K562 (cell line): ENCODE results near the gene DBP. TPM values are rescaled to one million over a fixed set of nuclear protein-coding genes. Genes with fewer than 3 reads are reported as not detected.

ENCODE experiments used
- CCNT2 ChIP-seq: IDR thresholded peaks from 2 replicates; pipeline ENCODE4 v1.6.1; 2011; ENCODE audit warnings: borderline replicate concordance, low read depth, mild to moderate bottlenecking, moderate library complexity, mixed read lengths, low read length; ENCODE audit not compliant: insufficient read length; ENCODE audit errors: extremely low read depth
- COPS2 ChIP-seq: fragments of 450-650 bp; conservative IDR thresholded peaks from 2 replicates; pipeline ENCODE4 v1.6.1; 2016; ENCODE audit warnings: mild to moderate bottlenecking, moderate library complexity
- CREM ChIP-seq: IDR thresholded peaks from 2 replicates; pipeline ENCODE4 v1.6.1; 2014; ENCODE audit warnings: antibody characterized with exemption, low read depth
- FOXM1 ChIP-seq, 2 experiments: fragments of 450-650 bp in 1 of 2; sonication (generic) in 1 of 2; formaldehyde crosslinking in 1 of 2; IDR thresholded peaks; 2 replicates each; pipeline versions ENCODE4 v1.6.1 to v1.9.0; 2017 to 2022; ENCODE audit warnings: low read depth in 2 of 2, mild to moderate bottlenecking in 2 of 2, missing genetic modification reagents in 1 of 2, moderate library complexity in 1 of 2
- HMGN3 ChIP-seq: IDR thresholded peaks from 2 replicates; pipeline ENCODE4 v1.6.1; 2011; ENCODE audit warnings: borderline replicate concordance, low read depth, mild to moderate bottlenecking, mixed read lengths, low read length; ENCODE audit not compliant: insufficient read length; ENCODE audit errors: extremely low read depth
- NBN ChIP-seq: fragments of 450-650 bp; IDR thresholded peaks from 2 replicates; pipeline ENCODE4 v1.6.1; 2016; ENCODE audit warnings: low read depth, mild to moderate bottlenecking
- NCOA6 ChIP-seq: fragments of 450-650 bp; IDR thresholded peaks from 2 replicates; pipeline ENCODE4 v1.6.1; 2017; ENCODE audit warnings: mild to moderate bottlenecking
- ZEB2 ChIP-seq: fragments of 450-650 bp; IDR thresholded peaks from 2 replicates; pipeline ENCODE4 v1.6.1; 2016
- ZNF212 ChIP-seq: fragments of 450-650 bp; formaldehyde crosslinking; IDR thresholded peaks from 2 replicates; pipeline ENCODE4 v1.4.0; 2020; ENCODE audit warnings: mild to moderate bottlenecking
- ZNF263 ChIP-seq: sonication (generic); formaldehyde crosslinking; IDR thresholded peaks from 2 replicates; pipeline ENCODE4 v1.8.0; 2022; ENCODE audit warnings: mild to moderate bottlenecking, missing genetic modification reagents, borderline replicate concordance
- ZNF282 ChIP-seq: sonication (generic); formaldehyde crosslinking; IDR thresholded peaks from 2 replicates; pipeline ENCODE4 v1.8.1; 2023; ENCODE audit warnings: missing genetic modification reagents
- polyA plus RNA-seq, 8 experiments: library from polyadenylated mRNA; depleted of rRNA in 4 of 8; stranded (reverse) in 5 of 8; unstranded in 3 of 8; fragments of >200 nt; fragmentation: Nextera tagmentation in 2 of 8; fragmentation: Illumina TruSeq in 1 of 8; extraction: Ambion mirVana in 2 of 8; extraction: Trizol in 1 of 8; gene quantifications; 2 replicates each; pipeline versions ENCODE4 v1.2.1 to v1.2.3, GENCODE V29; 2011 to 2014; ENCODE audit warnings: inconsistent platforms in 1 of 8, missing spikeins in 1 of 8
- total RNA-seq, 7 experiments: library from RNA; depleted of rRNA in 6 of 7; stranded (reverse); fragments of >200 nt in 6 of 7; fragmentation: Illumina TruSeq in 2 of 7; extraction: Trizol in 2 of 7; gene quantifications; 2 replicates each; pipeline versions ENCODE4 v1.2.1 to v1.2.3, GENCODE V29; 2011 to 2021; ENCODE audit warnings: low replicate concordance in 1 of 7
- TF ChIP-seq, protein P1 (sequence below): fragments of 450-650 bp; formaldehyde crosslinking; IDR thresholded peaks from 2 replicates; pipeline ENCODE4 v1.4.0; 2020; ENCODE audit warnings: mild to moderate bottlenecking, moderate library complexity
- TF ChIP-seq, protein P2 (sequence below), 2 experiments: fragments of 450-650 bp in 1 of 2; sonication (generic) in 1 of 2; formaldehyde crosslinking in 1 of 2; IDR thresholded peaks in 1 of 2; conservative IDR thresholded peaks in 1 of 2; 2 replicates each; pipeline versions ENCODE4 v1.6.1 to v1.8.1; 2016 to 2023; ENCODE audit warnings: mild to moderate bottlenecking in 2 of 2, moderate library complexity in 2 of 2, inconsistent platforms in 1 of 2, missing genetic modification reagents in 1 of 2
- TF ChIP-seq, protein P3 (sequence below), 2 experiments: IDR thresholded peaks; 2 replicates each; pipeline ENCODE4 v1.6.1; 2011; ENCODE audit warnings: borderline replicate concordance in 1 of 2, control low read depth in 1 of 2, low read depth in 1 of 2, low read length in 1 of 2, mild to moderate bottlenecking in 1 of 2, mixed read lengths in 1 of 2, moderate library complexity in 1 of 2; ENCODE audit not compliant: insufficient read depth in 1 of 2, insufficient read length in 1 of 2, poor library complexity in 1 of 2, severe bottlenecking in 1 of 2; ENCODE audit errors: extremely low read depth in 1 of 2
- TF ChIP-seq, protein P4 (sequence below): fragments of 450-650 bp; IDR thresholded peaks from 2 replicates; pipeline ENCODE4 v1.6.1; 2014; ENCODE audit warnings: low read depth, mild to moderate bottlenecking, moderate library complexity, borderline replicate concordance
- TF ChIP-seq, protein P5 (sequence below): fragments of 250-450 bp; sonication (Bioruptor Pico); IDR thresholded peaks from 2 replicates; pipeline ENCODE4 v1.8.0; 2022; ENCODE audit warnings: moderate library complexity, mild to moderate bottlenecking, inconsistent platforms

DBP gene
- total and polyA plus RNA-seq, 9 of the 15 experiments (the other 6 are each of a cell fraction or from before 2014, with no cell fraction given): 0.25 to 5.5 (median 1.8) TPM

DNA sequence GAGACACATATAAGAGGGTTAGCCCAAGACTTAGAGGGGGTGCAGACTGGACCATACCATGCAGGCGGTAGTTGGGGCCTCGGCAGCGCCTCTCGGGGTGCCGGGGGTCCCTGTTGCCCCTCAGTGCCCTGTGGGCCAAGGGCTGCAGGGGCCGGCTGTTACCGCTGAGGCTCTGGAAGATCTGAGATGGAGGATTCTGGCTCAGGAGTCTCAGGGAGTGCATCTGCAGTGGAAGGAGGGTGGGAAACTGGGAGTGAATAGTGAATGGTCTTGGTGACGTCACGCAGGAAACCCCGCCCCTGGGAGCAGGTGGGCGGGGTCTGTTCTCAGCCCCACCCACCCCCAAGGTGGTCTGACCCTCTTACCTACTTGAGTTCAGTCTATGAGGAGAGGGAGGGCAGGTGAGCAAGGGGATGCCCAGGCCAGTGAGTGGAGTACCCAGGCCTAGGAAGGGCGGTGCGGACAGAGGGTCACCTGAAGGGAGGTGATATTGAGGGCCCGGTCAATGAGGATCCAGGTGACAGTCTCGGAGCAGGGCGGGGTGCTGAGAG lies 1.7 kb upstream of the DBP start (continued):
- TF ChIP-seq COPS2: no peak
- TF ChIP-seq ZEB2: 0 out of 2 replicates have a peak, but pooled peaks have one; percentile 50
- peak; percentile 90 for TF ChIP-seq CREM
- no peak for TF ChIP-seq ZNF263 (CRISPR knock-in tag)
- TF ChIP-seq, protein P1, sequence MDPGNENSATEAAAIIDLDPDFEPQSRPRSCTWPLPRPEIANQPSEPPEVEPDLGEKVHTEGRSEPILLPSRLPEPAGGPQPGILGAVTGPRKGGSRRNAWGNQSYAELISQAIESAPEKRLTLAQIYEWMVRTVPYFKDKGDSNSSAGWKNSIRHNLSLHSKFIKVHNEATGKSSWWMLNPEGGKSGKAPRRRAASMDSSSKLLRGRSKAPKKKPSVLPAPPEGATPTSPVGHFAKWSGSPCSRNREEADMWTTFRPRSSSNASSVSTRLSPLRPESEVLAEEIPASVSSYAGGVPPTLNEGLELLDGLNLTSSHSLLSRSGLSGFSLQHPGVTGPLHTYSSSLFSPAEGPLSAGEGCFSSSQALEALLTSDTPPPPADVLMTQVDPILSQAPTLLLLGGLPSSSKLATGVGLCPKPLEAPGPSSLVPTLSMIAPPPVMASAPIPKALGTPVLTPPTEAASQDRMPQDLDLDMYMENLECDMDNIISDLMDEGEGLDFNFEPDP: no peak
- TF ChIP-seq, protein P2, sequence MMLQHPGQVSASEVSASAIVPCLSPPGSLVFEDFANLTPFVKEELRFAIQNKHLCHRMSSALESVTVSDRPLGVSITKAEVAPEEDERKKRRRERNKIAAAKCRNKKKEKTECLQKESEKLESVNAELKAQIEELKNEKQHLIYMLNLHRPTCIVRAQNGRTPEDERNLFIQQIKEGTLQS (IDR thresholded peaks at IDR 0.05): peak; percentile 96
- TF ChIP-seq, protein P2 (CRISPR knock-in tag; conservative IDR thresholded peaks at IDR 0.05): no peak
- TF ChIP-seq, protein P3, sequence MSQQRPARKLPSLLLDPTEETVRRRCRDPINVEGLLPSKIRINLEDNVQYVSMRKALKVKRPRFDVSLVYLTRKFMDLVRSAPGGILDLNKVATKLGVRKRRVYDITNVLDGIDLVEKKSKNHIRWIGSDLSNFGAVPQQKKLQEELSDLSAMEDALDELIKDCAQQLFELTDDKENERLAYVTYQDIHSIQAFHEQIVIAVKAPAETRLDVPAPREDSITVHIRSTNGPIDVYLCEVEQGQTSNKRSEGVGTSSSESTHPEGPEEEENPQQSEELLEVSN (IDR thresholded peaks at IDR 0.05; ENCODE audit: borderline replicate concordance in 1 of 2, extremely low read depth in 1 of 2, insufficient read depth in 1 of 2, insufficient read length in 1 of 2, low read depth in 1 of 2, low read length in 1 of 2, poor library complexity in 1 of 2, severe bottlenecking in 1 of 2): peak in 1 of 2 experiments; percentile 7
- no peak for TF ChIP-seq ZNF212 (CRISPR knock-in tag)
- TF ChIP-seq, protein P4, sequence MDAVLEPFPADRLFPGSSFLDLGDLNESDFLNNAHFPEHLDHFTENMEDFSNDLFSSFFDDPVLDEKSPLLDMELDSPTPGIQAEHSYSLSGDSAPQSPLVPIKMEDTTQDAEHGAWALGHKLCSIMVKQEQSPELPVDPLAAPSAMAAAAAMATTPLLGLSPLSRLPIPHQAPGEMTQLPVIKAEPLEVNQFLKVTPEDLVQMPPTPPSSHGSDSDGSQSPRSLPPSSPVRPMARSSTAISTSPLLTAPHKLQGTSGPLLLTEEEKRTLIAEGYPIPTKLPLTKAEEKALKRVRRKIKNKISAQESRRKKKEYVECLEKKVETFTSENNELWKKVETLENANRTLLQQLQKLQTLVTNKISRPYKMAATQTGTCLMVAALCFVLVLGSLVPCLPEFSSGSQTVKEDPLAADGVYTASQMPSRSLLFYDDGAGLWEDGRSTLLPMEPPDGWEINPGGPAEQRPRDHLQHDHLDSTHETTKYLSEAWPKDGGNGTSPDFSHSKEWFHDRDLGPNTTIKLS: 0 out of 2 replicates have a peak, but pooled peaks have one; percentile 9
- TF ChIP-seq ZNF282: no peak
- TF ChIP-seq FOXM1 (IDR thresholded peaks at IDR 0.05; ENCODE audit: low read depth): no peak
- 0 out of 2 replicates have a peak, but pooled peaks have one; percentile 28 for TF ChIP-seq FOXM1 (CRISPR knock-in tag; IDR thresholded peaks at IDR 0.05; ENCODE audit: low read depth)
- TF ChIP-seq NCOA6: no peak
- TF ChIP-seq HMGN3: peak; percentile 51
- TF ChIP-seq CCNT2: peak; percentile 32
- TF ChIP-seq NBN: peak; percentile 73; the same call in 1 of the 2 replicates
- TF ChIP-seq, protein P5, sequence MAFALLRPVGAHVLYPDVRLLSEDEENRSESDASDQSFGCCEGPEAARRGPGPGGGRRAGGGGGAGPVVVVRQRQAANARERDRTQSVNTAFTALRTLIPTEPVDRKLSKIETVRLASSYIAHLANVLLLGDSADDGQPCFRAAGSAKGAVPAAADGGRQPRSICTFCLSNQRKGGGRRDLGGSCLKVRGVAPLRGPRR (CRISPR knock-in tag): no peak
